CD4-positive, CD25-positive, alpha-beta regulatory T cell (primary cell): ENCODE results near the gene CMTM7. TPM values are rescaled to one million over a fixed set of nuclear protein-coding genes. Genes with fewer than 3 reads are reported as not detected.
A peak's percentile ranks its signal among the peaks of the same experiment; 100 is the strongest.

Experiments used
- ATAC-seq, 2 donors: fragments of 150-1000 bp; cut with Tn5 transposase; one replicate each; pipeline ENCODE4 v1.10.0; 2021; ENCODE audit warnings: low read depth in 2 of 2, moderate number of reproducible peaks in 2 of 2, moderate library complexity in 1 of 2
- DNase-seq, 3 donors: peaks; one replicate each; pipeline versions ENCODE4 v3.0.0 to v3.0.0-alpha.2; 2012 to 2022; ENCODE audit warnings: mixed read lengths in 1 of 3
- H3K27ac ChIP-seq: one replicate; pipeline ENCODE4 v1.7.0; 2013; ENCODE audit warnings: mild to moderate bottlenecking, low read length; ENCODE audit not compliant: insufficient read depth, poor library complexity, severe bottlenecking
- H3K27me3 ChIP-seq: one replicate; pipeline ENCODE4 v1.7.0; 2013; ENCODE audit warnings: low read length; ENCODE audit not compliant: control insufficient read depth, insufficient read depth
- H3K36me3 ChIP-seq: one replicate; pipeline ENCODE4 v1.7.0; 2013; ENCODE audit warnings: mild to moderate bottlenecking, low read length, moderate library complexity; ENCODE audit not compliant: control insufficient read depth, insufficient read depth
- H3K4me1 ChIP-seq: 2 replicates; pipeline ENCODE4 v1.7.0; 2013; ENCODE audit warnings: mild to moderate bottlenecking, low read length; ENCODE audit not compliant: insufficient read depth, control insufficient read depth, poor library complexity, severe bottlenecking
- H3K4me3 ChIP-seq: one replicate; pipeline ENCODE4 v1.7.0; 2013; ENCODE audit warnings: low read depth, mild to moderate bottlenecking, low read length, moderate library complexity
- H3K9me3 ChIP-seq, 2 experiments: 1 replicate in 1 of 2; 2 replicates in 1 of 2; pipeline ENCODE4 v1.7.0; 2013; ENCODE audit warnings: low read length in 2 of 2, mild to moderate bottlenecking in 1 of 2, moderate library complexity in 1 of 2; ENCODE audit not compliant: control insufficient read depth in 2 of 2
- H3K27ac Mint-ChIP-seq, 3 donors: one replicate each; pipeline ENCODE4 v1.8.0; 2020 to 2022; ENCODE audit warnings: mild to moderate bottlenecking in 3 of 3, mixed read lengths in 3 of 3, moderate library complexity in 2 of 3
- H3K27me3 Mint-ChIP-seq: one replicate; pipeline ENCODE4 v1.8.0; 2022; ENCODE audit warnings: mild to moderate bottlenecking, mixed read lengths
- H3K36me3 Mint-ChIP-seq: one replicate; pipeline ENCODE4 v1.8.0; 2020; ENCODE audit warnings: mixed read lengths
- H3K4me1 Mint-ChIP-seq, 4 donors: one replicate each; pipeline ENCODE4 v1.8.0; 2020 to 2022; ENCODE audit warnings: mixed read lengths in 4 of 4, mild to moderate bottlenecking in 1 of 4
- H3K4me3 Mint-ChIP-seq, 4 donors: one replicate each; pipeline ENCODE4 v1.8.0; 2020 to 2022; ENCODE audit warnings: mild to moderate bottlenecking in 4 of 4, mixed read lengths in 4 of 4, moderate library complexity in 3 of 4
- H3K9me3 Mint-ChIP-seq, 7 donors: one replicate each; pipeline ENCODE4 v1.8.0; 2020 to 2022; ENCODE audit warnings: mixed read lengths in 7 of 7, mild to moderate bottlenecking in 3 of 7, moderate library complexity in 2 of 7
- polyA plus RNA-seq, 4 donors: library from polyadenylated mRNA; unstranded; fragments of 300-500 nt; fragmentation: Illumina TruSeq; gene quantifications; one replicate each; pipeline ENCODE4 v1.2.3, GENCODE V29; 2021
- total RNA-seq: library from RNA; stranded (reverse); gene quantifications from one replicate; pipeline ENCODE4 v1.2.3, GENCODE V29; 2022

The CMTM7 gene
- total and polyA plus RNA-seq, 5 donors from 2014 or later = 77.3 to 231 (median 144) TPM

DNA sequence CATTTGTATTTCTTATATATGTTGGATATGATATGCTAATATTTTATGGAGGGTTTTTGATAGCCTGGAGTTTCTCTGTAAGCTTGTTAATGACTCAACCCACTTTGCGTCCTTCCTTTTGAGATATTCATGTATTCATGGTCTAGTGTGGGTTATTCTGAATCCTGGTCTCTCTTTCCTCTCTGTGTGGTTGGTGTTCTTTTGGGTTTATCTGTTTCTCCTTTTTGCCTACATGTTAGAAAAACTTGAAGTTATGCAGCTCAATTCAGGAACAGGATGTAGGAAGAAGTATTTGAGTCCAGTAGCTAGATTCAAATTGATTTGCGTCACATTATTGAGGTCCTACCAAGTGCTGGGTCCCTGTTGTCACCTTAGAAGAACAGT lies 28.1 kb downstream of the CMTM7 start:
- H3K9me3 Mint-ChIP-seq = no peaks in the 10 kb centered on the region

DNA sequence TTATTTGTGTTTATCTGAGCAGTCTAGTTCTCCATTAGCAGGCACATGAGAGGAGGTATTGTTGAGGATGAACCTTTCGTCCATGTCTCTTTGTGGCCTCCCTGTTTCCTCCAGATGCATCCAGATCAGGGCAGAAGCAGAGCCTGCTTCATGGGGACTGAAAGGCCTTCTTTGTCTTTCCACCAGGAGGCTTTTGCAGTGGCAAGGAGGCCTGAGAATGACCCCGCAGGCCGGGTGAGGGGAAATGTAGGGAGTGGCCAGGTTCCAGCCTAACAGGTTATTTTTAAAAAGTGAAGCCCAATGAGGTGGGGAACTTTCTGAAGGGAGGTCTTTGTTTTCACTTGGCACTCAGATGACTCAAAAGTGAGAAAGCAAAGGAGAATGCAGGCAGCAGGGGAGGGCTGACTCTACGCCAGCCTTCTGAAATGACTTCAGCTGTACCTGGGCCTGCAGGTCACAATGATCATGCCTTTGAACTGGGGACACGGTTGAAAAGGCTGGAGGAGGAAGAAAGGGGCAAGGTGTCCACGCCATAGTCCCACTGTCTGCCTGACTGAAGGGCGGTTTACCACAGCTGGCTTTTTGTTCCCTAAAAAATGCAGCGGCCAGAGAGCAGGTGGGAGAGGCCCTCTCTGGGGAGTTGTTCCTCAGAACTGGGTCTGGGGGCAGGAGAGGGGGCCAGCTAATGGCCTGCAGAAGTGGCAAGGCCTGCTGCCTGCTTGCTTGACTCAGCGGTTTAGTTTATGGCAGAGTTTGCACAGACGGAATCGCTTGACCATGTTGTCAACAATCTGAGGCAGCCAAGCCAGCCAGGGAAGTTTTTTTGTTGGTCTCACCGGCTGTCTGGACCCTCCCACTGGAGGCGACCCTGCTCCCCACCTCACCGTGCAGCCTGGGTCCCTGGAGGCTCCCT lies 28.7 kb downstream of the CMTM7 start:
- Histone ChIP-seq H3K36me3 (no peaks in the 10 kb centered on the region), H3K4me1 (peaks cover 91% of the 10 kb centered on the region), H3K27ac (peak overlapping the region; percentile 60), H3K9me3 (no peaks in the 10 kb centered on the region), H3K27me3 (no peaks in the 10 kb centered on the region), H3K4me3 (peak overlapping the region; percentile 16)
- peak overlapping the region; percentile 45 to 83 (median 64) for H3K4me3 Mint-ChIP-seq
- DNase-seq (peak in 1 of 3 donors; percentile 56), ATAC-seq (peak; percentile 36 to 54)
- H3K27me3 Mint-ChIP-seq = no peaks in the 10 kb centered on the region
- peaks cover 9% of the 10 kb centered on the region for H3K36me3 Mint-ChIP-seq
- peak overlapping the region; percentile 92 to 99 (median 95) for H3K27ac Mint-ChIP-seq
- H3K4me1 Mint-ChIP-seq = peaks cover 22 to 98% (median 85%) of the 10 kb centered on the region in 4 donors
- no peaks in the 10 kb centered on the region for H3K9me3 Mint-ChIP-seq

More for the DNA sequence above, 28.1 kb downstream of the CMTM7 start:
- Histone ChIP-seq H3K27me3 (no peaks in the 10 kb centered on the region), H3K4me1 (peaks cover 91% of the 10 kb centered on the region), H3K36me3 (no peaks in the 10 kb centered on the region), H3K4me3 (peak overlapping the region; percentile 16), H3K27ac (peak overlapping the region; percentile 60), H3K9me3 (no peaks in the 10 kb centered on the region)
- no peaks in the 10 kb centered on the region for H3K27me3 Mint-ChIP-seq
- DNase-seq (no peak), ATAC-seq (no peak)
- peak overlapping the region; percentile 92 to 99 (median 95) for H3K27ac Mint-ChIP-seq
- peaks cover 24 to 97% (median 85%) of the 10 kb centered on the region in 4 donors for H3K4me1 Mint-ChIP-seq
- peak overlapping the region; percentile 22 to 83 (median 60) for H3K4me3 Mint-ChIP-seq
- peaks cover 9% of the 10 kb centered on the region for H3K36me3 Mint-ChIP-seq

DNA sequence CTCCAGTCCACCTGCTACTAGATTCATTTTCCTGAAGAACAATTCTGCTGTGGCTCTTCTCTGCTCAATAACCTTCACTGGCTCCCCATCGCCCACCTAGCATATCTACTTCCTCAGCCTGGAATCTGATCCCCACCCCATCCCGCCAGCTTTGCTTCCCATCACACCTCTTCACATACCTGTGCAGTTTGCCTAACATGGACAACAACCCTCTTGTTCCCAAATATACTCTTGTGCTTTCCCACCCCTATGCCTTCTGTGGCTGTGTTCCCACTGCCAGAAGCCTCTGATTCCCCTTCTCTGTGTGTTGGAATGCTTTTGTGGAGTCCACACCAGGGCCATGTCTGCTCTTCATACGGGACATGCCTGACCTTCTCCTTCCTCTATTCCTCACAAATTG lies 29.5 kb downstream of the CMTM7 start:
- no peaks in the 10 kb centered on the region for H3K9me3 Mint-ChIP-seq
- Histone ChIP-seq H3K4me1 (peaks cover 88% of the 10 kb centered on the region), H3K36me3 (no peaks in the 10 kb centered on the region), H3K27ac (peak overlapping the region; percentile 66), H3K4me3 (peak overlapping the region; percentile 16), H3K9me3 (no peaks in the 10 kb centered on the region), H3K27me3 (no peaks in the 10 kb centered on the region)
- peaks cover 9% of the 10 kb centered on the region for H3K36me3 Mint-ChIP-seq
- H3K4me1 Mint-ChIP-seq = peaks cover 22 to 97% (median 81%) of the 10 kb centered on the region in 4 donors
- ATAC-seq = no peak
- peak overlapping the region; percentile 24 to 83 (median 64) for H3K4me3 Mint-ChIP-seq
- H3K27ac Mint-ChIP-seq = peak overlapping the region; percentile 92 to 99 (median 95)
- no peak for DNase-seq
- no peaks in the 10 kb centered on the region for H3K27me3 Mint-ChIP-seq

DNA sequence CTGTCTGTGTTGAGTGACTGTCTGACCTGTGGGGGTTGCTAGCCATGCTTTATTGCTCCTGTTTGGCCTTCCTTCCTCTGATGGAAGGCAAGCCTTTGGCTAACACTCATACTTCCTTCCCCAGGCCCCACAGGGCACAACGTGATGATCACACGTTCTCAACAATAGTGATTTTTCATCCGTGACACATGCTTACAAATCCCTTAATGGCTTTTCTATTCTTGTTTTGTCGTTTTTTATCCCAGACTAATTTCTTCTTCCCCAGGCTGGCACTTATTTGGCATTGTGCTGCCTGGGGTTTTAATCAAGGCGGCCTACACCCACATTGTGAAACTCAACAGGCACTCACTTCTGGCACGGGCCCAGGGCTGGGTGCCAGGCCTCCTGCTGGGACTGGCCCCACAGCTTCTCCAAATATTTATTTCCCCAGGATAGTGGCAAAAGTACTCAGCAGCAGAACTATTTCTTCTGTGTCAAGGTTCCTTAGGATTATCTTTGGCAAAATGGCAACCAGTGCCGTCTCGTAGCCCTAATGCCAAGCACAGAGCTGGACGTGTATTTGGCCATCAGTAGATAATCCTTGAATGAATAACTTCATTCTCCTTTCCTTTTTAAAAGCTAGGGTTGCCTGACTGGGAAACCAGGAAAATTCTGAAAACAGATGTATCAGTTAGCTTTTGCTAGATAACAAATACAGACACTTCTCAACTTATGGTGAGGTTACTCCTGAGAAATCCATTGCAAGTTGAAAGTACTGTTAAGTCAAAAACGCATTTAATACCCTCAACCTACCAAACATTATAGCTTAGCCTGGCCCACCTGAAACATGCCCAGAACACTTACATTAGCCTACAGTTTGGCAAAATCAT lies 30.6 kb downstream of the CMTM7 start:
- Mint-ChIP-seq H3K27me3 (no peaks in the 10 kb centered on the region), H3K4me3 (peak overlapping the region; percentile 22 to 75 (median 28)), H3K9me3 (no peaks in the 10 kb centered on the region), H3K36me3 (peaks cover 9% of the 10 kb centered on the region), H3K4me1 (peaks cover 22 to 98% (median 81%) of the 10 kb centered on the region in 4 donors), H3K27ac (peak overlapping the region; percentile 95 to 99 (median 97))
- Histone ChIP-seq H3K27ac (peak overlapping the region; percentile 84), H3K9me3 (no peaks in the 10 kb centered on the region), H3K4me1 (peaks cover 95% of the 10 kb centered on the region), H3K36me3 (no peaks in the 10 kb centered on the region), H3K4me3 (no peak overlapping the region), H3K27me3 (no peaks in the 10 kb centered on the region)
- no peak for ATAC-seq
- DNase-seq = no peak

DNA sequence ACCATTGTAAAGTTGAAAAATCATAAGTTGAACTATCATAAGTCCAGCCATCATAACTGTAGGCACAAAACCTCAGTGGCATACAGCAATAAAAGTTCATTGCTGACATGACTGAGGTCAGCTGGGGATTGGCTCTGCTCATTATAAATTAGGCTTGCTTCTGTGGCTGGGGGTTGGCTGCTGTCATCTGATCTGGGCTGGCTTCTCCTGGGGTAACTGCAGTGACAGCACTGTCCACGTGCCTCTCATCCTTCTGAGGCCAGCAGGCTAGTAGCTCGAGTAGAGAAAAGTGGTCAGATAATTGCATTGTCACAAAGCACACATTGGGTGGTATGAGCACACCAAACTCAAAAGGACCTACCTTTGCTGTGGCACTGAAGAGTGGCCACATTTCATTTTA lies 31.3 kb downstream of the CMTM7 start:
- no peaks in the 10 kb centered on the region for H3K9me3 Mint-ChIP-seq
- H3K4me1 ChIP-seq = peaks cover 97% of the 10 kb centered on the region
- no peaks in the 10 kb centered on the region for H3K36me3 ChIP-seq
- no peaks in the 10 kb centered on the region for H3K27me3 Mint-ChIP-seq
- H3K9me3 ChIP-seq = no peaks in the 10 kb centered on the region
- peak overlapping the region; percentile 84 for H3K27ac ChIP-seq
- H3K4me1 Mint-ChIP-seq = peaks cover 29 to 98% (median 84%) of the 10 kb centered on the region in 4 donors
- DNase-seq = no peak
- H3K4me3 Mint-ChIP-seq = peak overlapping the region; percentile 57 to 78 (median 72)
- H3K27ac Mint-ChIP-seq = peak overlapping the region; percentile 95 to 99 (median 97)
- H3K27me3 ChIP-seq = no peaks in the 10 kb centered on the region
- H3K4me3 ChIP-seq = no peak overlapping the region
- no peak for ATAC-seq
- peaks cover 9% of the 10 kb centered on the region for H3K36me3 Mint-ChIP-seq

DNA sequence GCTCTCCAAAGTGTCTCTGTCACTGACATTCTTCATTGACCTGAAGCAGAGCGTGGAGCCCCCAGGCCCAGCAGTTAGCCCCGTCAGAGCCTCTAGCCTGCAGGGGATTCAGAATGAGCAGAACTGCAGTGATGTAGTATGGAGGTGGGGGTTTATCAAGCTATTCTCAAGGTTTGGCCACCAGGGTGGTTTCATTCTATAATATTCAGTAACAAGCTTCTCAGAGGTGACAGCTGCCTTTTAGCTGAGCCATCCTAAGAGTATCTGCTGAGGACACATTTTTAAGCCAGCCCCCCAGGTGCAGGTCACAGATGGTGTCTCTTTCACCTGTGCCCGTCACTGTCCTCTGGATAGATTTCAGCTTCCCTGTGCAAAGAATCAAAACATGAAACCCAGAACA lies 31.9 kb downstream of the CMTM7 start:
- ATAC-seq = peak; percentile 15 to 26
- Histone ChIP-seq H3K4me3 (peak overlapping the region; percentile 71), H3K27me3 (no peaks in the 10 kb centered on the region), H3K27ac (peak overlapping the region; percentile 84), H3K4me1 (peaks cover 97% of the 10 kb centered on the region), H3K36me3 (no peaks in the 10 kb centered on the region), H3K9me3 (no peaks in the 10 kb centered on the region)
- Mint-ChIP-seq H3K27ac (peak overlapping the region; percentile 95 to 99 (median 97)), H3K9me3 (no peaks in the 10 kb centered on the region), H3K36me3 (peaks cover 7% of the 10 kb centered on the region), H3K4me1 (peaks cover 31 to 98% (median 84%) of the 10 kb centered on the region in 4 donors), H3K4me3 (peak overlapping the region; percentile 66 to 90 (median 78)), H3K27me3 (no peaks in the 10 kb centered on the region)
- DNase-seq = peak in 1 of 3 donors; percentile 45

DNA sequence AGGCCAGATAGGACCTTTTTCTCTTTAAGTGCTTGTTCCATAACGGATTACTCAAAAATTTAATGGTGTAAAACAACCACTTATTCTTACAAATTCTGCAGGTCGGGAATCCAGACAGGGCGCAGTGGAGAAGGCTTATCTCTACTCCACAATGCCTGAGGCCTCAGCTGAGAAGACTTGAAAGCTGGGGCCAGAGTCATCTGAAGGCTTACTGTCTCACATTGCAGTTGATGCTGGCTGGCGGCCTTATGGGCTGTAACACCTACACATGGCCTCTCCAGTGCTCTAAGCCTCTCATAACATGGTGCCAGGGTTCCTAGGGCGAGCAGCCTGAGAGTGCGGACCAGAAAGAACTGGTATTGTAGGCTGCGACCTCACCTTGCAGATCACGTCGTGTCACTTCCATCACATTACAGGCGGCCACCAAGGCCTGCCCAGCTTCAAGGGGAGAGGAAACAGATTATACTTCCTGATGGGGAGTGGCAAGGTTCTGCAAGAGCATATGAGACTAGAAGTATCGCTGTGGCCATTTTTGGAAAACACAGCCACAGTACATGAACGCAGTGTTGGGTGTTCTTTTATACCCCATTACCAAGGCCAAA lies 32.4 kb downstream of the CMTM7 start:
- DNase-seq (peak; percentile 33 to 86 (median 70)), ATAC-seq (peak; percentile 71 to 72)
- no peaks in the 10 kb centered on the region for H3K9me3 Mint-ChIP-seq
- Histone ChIP-seq H3K4me3 (peak overlapping the region; percentile 71), H3K27ac (peak overlapping the region; percentile 84), H3K4me1 (peaks cover 97% of the 10 kb centered on the region), H3K27me3 (no peaks in the 10 kb centered on the region), H3K9me3 (no peaks in the 10 kb centered on the region), H3K36me3 (no peaks in the 10 kb centered on the region)
- H3K36me3 Mint-ChIP-seq = peaks cover 5% of the 10 kb centered on the region
- peaks cover 26 to 98% (median 83%) of the 10 kb centered on the region in 4 donors for H3K4me1 Mint-ChIP-seq
- H3K4me3 Mint-ChIP-seq = peak overlapping the region; percentile 66 to 90 (median 78)
- no peaks in the 10 kb centered on the region for H3K27me3 Mint-ChIP-seq
- peak overlapping the region; percentile 95 to 99 (median 97) for H3K27ac Mint-ChIP-seq
